Stimulated activated CD4-positive, alpha-beta T cell treated with anti-CD3 and anti-CD28 coated beads, Interleukin-1b, Interleukin-23, amount 100 ng/mL, for 24 hours (primary cell): ENCODE results near the gene EPN3.

ENCODE experiments used
- DNase-seq, 4 experiments: peaks; one replicate each; pipeline ENCODE4 v3.0.0-alpha.2; 2020; ENCODE audit warnings: low read depth in 4 of 4, low spot score in 1 of 4

The EPN3 gene

DNA sequence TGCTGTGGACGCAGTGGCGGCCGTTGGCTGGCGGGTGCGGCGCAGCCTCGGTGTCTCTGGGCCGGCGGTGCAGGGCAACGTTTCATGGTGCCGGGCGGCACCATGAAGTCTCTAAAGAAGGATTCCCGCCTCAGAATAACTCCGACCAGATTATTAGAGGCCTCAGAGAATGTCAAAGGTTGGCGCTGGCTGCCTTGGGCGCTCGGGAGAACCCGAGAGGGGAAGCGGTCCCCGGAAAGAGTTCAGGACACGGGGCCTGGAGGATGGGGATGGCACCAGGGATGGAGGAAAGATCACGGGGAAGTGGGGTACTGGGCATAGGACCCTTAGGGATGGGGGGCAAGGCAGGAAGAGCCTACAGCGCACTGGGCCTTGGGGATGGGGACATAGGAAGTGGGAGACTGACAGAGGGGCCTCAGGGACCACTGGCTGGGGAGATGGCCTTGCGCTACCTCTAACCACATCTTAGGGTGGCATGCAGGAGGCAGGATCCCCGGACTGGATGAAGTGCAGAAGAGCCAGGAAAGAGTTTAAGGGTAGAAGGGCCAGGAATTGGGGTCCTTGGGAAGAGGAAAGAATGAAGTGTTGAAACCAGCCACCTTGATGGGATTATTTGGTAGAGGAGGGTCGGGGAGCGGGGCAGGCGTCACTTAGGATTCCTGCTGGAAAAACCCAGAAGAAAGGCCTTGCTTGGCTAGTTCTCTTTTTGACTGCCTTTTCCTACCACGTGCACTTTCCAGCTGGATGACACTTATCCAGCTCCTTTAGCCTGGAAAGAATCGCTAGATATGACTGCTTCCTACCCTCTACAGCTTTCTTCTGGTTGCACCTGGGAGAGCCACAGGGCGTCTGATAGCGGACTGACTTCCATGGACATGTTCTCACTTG, 23.7 kb upstream of the EPN3 start:
- DNase-seq = no peak

DNA sequence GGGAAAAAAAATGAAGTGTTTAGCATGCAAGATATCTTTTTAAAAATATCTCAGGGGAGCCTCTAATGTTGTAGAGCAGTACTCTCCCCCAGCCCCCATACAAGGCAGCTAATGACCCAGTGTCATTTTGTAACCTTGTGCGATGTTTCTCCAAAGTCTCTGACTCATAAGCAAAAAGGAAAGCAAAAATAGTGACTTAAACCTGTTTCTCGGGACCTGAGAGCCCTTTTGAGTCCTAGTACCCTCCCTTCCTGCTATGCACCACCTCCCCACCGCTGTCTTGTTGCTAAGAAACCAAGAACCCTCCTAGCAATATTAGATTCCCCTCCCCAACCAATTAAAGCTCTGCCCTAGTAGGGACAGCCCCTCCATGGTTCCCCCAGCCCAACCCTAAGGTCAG, 21.5 kb upstream of the EPN3 start:
- DNase-seq = peak in 2 of 4 experiments; percentile 18 to 40

DNA sequence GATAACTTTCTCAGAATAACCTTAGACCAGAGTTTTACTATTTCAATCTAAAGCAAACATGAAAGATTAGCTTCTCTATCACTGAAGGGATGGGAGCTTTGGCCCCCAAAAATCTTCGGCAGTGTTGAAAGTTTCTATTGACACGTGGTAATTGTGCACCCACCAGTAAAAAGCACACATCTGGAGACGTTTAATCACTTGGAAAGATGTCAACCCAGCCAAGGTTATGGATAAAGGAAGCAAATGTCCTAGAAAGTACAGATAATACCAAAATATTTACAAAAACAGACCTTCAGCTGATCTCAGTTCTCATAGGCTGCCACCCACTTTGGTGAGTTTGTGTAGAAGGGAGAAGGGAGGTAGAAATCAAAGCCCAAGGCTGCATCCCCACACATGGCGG, 19.0 kb upstream of the EPN3 start:
- DNase-seq = no peak

GRCh38 chr17:50514388-50514787, 18.1 kb upstream of the EPN3 start:
- DNase-seq = no peak

DNA sequence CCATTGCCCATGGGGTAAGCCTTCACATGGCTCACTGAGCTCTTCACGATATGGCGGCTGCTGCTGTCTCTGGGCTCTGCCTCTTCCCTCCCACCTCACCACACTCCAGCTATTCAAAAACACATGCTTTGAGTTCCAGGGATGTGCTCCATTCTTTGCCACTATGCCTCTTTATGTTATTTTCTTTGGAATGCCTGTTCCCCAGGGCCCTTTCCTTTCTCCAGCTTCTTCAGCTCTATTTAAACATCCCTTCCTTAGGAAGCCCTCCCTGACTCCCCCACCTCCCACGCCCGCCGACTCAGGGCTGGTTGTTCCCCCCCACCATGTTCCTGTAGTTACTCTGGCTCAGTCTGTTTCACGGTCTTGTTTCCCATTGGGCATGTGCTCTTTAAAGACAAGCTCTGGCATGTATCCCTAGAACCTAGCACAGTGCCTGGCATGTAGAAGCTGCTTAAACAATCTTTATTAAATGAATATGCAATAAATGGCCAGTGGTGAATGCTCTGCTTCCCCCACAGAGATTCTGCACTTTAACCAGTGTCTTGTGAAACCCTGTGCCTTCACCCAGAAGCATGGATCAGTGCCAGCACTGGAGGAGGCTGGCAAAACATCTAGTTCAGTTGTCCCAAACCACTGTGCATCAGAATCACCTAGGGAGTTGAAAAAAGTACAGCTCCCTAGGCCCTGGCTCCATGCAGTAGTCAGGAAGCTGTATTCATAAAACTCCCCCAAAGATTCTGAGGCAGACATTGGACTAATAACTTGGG, 17.4 kb upstream of the EPN3 start:
- DNase-seq = no peak

DNA sequence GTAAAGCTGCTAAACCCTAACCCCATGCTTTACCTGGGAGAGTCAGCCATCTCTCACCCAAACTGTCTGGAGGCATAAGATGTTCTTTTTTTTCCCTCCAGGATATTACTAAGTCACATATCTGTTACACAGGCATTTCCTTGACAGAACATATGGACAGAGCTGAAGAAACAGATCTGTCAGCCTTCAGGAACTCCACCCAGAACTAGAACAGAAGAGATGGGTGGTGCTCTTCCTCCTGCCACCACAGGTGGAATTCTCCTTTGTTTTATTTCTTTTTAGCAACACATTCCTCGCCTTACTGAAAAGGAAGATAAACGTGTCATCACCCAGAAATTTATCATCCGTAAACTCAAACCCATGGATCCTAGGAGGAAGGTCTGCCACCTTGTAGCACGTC, 15.5 kb upstream of the EPN3 start:
- no peak for DNase-seq

DNA sequence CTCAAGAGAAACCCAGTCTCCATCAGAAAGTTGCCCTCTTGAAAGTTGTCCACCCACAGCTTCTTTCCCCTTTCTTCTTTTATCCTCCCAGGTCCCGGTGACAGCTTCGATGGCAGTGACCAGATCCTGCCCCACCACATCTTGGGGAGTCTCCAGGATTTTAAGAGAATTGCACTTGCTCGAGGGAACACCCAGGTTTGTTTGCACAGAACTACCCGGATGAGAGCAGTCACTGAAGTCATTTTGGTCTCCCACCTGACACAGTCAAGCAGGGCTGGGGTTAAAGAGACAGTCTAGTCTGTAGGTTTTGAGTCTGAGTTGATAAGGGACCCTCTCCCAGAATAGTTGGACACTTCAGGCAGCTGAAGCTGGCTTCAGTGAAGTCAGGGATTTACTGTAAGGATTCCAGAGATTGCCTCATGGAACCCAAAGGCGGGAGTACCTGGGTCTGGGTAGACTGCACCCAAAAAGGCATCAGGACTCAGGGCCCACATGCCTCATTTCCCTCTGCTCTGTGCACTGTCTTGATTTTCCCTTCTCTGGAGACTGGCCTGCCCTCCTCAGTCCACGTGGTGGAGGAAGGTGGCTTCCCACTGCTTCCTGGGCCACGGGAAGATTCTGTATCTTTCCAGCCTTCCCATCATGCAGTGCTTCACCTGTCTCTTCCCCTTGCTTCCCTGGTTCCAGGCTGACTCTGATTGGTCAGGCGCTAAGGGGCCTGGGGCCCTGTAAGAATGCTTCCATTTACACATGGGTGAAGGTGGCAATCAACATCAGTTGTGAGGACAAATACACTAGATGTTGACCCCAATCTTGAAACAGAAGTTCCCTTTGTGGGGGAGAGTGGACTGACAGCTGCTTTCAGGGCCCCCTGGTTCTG, 14.8 kb upstream of the EPN3 start:
- DNase-seq = no peak

GRCh38 chr17:50518384-50519023, 14.0 kb upstream of the EPN3 start:
- no peak for DNase-seq

DNA sequence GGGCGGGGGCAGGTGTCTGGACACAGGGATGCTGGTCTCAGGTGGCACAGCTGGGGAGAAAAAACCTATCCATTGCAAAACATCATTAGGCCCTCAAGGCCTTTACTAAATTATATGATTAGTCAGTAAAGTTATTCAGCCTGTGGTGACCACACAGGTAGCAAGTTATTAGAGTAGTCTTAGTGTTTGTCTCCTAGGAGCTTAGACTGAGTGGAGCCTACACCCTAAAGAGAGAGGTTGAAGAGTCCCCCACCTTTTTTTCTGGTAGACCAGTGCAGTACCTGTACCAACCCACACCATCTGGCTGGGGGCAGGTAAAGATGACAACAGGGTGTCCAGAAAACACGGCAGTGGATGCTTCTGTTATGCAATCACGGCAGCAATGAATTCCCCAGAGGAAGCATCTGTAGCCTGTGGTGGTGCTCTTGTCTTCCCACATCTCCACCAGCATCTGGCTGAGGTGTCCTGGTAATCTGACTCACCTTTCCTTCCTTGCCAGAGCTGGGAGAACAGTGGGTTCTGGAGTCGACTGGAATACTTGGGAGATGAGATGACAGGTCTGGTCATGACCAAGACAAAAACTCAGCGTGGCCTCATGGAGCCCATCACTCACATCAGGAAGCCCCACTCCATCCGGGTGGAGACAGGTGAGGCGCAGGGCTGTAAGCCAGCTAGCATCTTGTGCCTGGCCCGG, 13.2 kb upstream of the EPN3 start:
- no peak for DNase-seq

DNA sequence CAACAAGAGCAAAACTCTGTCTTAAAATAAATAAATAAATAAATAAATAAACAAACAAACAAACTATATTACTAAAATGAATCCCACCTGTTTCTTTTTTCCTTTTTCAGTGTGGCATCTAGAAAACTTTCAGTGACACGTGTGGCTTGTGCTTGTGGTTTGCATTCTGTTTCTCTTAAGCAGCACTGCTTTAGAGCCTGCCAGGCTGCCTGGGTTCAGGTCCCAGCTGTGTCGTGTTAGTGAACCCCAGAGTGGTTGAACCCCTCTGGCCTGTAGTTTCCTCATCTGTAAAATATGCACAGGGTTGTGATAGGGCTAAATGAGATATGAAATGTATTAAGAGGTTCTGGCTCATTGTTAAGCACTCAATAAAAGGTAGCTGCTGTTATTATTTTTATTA, 12.1 kb upstream of the EPN3 start:
- DNase-seq = no peak

- no peak for DNase-seq
Measured at GRCh38 chr17:50521514-50521913, 11.0 kb upstream of the EPN3 start.

DNA sequence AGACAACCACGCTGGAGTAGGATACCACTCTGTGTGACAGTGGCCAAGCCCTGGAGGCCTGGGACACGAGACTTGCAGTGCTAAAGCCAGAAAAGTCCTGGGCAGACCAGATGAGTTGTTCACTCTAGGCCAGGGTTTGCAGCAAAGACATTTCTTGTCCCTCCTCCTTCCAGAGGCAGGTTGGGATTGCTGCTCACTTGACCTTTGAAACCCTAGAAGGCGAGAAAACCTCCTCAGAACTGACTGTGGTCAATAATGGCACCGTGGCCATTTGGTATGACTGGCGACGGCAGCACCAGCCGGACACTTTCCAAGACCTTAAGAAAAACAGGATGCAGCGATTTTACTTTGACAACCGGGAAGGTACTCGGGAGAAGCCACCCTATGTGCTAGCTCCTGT, 9.8 kb upstream of the EPN3 start:
- no peak for DNase-seq

- DNase-seq = no peak
Measured at GRCh38 chr17:50523208-50523607, 9.3 kb upstream of the EPN3 start.

DNA sequence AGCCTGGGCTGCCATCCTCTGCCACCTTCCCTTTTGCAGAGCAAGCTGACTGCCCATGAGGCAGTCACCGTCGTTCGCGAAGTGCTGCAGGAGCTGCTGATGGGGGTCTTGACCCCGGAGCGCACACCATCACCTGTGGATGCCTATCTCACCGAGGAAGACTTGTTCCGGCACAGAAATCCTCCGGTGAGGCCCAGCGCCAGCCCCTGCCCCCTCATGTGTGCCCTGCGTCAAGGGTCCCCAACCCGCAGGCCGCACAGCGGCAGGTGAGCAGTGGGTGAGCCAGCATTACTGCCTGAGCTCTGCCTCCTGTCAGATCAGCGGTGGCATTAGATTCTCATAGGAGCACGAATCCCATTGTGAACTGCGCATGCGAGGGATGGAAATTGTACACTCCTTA, 7.7 kb upstream of the EPN3 start:
- no peak for DNase-seq

DNA sequence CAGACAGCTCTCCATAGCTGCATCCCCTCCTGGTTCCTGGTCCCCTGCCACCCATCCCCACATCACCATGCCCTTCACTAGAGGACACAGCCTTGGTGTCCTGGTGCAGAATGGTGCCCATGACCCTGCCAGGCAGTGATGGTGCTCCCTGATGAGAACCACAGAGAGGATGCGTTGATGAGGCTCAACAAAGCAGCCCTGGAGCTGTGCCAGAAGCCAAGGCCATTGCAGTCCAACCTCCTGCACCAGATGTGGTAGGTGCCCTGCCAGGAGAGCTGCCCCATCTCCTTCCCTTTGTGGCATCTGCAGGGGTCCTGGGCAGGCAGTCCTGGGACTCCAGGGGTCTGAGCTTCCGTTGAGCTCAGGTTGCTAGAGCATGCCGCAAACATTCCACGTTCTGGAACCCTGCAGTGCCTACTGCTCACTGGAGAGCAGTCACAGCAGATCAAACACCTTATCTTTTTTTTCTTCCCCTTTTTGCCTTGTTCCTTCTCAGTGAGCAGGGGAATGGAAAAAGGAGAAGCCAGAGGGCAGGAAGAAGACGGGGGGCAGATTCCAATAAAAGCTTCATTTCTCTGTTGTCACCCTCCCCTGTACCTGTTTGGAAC, 5.3 kb upstream of the EPN3 start:
- DNase-seq = no peak

GRCh38 chr17:50527949-50528474, 4.5 kb upstream of the EPN3 start:
- no peak for DNase-seq

- no peak for DNase-seq
Measured at GRCh38 chr17:50529849-50530248, 2.7 kb upstream of the EPN3 start.

DNA sequence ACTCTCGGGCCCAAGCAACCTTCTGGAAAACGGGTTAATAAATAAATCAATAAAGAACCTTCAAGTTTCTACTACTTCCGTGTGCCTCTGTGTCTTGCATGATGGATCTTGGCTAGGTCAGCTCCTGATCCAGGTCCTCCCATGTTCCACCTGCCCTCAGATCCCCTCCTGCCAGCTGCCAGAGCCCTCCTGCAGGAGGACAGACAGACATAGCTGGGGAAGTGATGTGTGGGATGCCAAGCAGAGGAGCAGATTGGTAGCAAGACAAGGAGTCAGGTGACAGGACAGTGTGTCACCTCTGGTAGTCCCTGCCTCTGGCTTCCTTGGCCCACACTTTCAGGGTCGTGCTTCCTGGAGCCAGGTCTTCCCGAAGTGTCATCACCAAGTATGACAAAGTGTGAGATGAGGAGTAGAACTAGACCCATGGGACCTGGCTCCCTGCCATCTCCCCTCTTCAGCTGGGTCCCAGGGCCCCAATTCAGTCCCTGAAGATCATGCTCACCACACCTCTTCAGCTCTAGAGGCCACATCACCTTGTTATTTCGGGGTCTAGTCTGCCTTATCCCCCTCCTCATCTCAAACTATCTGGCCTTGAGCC, 1.0 kb upstream of the EPN3 start:
- no peak for DNase-seq

- no peak for DNase-seq
Measured at GRCh38 chr17:50533185-50533584, 650 bp downstream of the EPN3 start.
